MM.1S (cell line): Measurements from ENCODE around the gene AFG3L2.

Experiments used
- DNase-seq: peaks from one replicate; pipeline ENCODE4 v3.0.0-alpha.2; 2015
- H2AFZ ChIP-seq: fragments of 300-600 bp; sonication (generic); 2 replicates; pipeline ENCODE4 v1.6.0; 2016; ENCODE audit warnings: antibody characterized with exemption, low read length
- H3F3A ChIP-seq: fragments of 300-600 bp; sonication (generic); 2 replicates; pipeline ENCODE4 v1.6.1; 2016; ENCODE audit warnings: mild to moderate bottlenecking, antibody characterized with exemption, low read length, moderate library complexity, mixed read lengths; ENCODE audit not compliant: insufficient read depth
- H3K27ac ChIP-seq: fragments of 300-600 bp; sonication (generic); 2 replicates; pipeline ENCODE4 v1.5.1; 2016; ENCODE audit warnings: mild to moderate bottlenecking, low read length
- H3K27me3 ChIP-seq: fragments of 300-600 bp; sonication (generic); replicated peaks from 2 replicates; pipeline ENCODE4 v1.6.0; 2016; ENCODE audit warnings: low read length; ENCODE audit not compliant: insufficient read depth
- H3K36me3 ChIP-seq: fragments of 300-600 bp; sonication (generic); replicated peaks from 2 replicates; pipeline ENCODE4 v1.6.1; 2016; ENCODE audit warnings: mild to moderate bottlenecking, low read length, mixed read lengths; ENCODE audit not compliant: insufficient read depth
- H3K4me1 ChIP-seq: fragments of 300-600 bp; sonication (generic); 2 replicates; pipeline ENCODE4 v1.6.1; 2016; ENCODE audit warnings: low read length, mixed read lengths
- H3K4me2 ChIP-seq: fragments of 300-600 bp; sonication (generic); 2 replicates; pipeline ENCODE4 v1.6.0; 2016; ENCODE audit warnings: low read depth, low read length
- H3K4me3 ChIP-seq: fragments of 300-600 bp; sonication (generic); 2 replicates; pipeline ENCODE4 v1.5.1; 2016; ENCODE audit warnings: low read length, mixed read lengths
- H3K79me2 ChIP-seq: fragments of 300-600 bp; sonication (generic); 2 replicates; pipeline ENCODE4 v1.6.1; 2016; ENCODE audit warnings: mixed run types, low read length, mixed read lengths
- H3K9ac ChIP-seq: fragments of 300-600 bp; sonication (generic); 2 replicates; pipeline ENCODE4 v1.6.1; 2016; ENCODE audit warnings: low read length, mixed read lengths
- H3K9me2 ChIP-seq: fragments of 300-600 bp; sonication (generic); replicated peaks from 2 replicates; pipeline ENCODE4 v1.6.1; 2016; ENCODE audit warnings: mild to moderate bottlenecking, low read length, mixed read lengths; ENCODE audit not compliant: insufficient read depth
- H3K9me3 ChIP-seq: fragments of 300-600 bp; sonication (generic); replicated peaks from 2 replicates; pipeline ENCODE4 v1.6.1; 2016; ENCODE audit warnings: mild to moderate bottlenecking, low read length, mixed read lengths; ENCODE audit not compliant: insufficient read depth
- H4K20me1 ChIP-seq: fragments of 300-600 bp; sonication (generic); 2 replicates; pipeline ENCODE4 v1.6.1; 2016; ENCODE audit warnings: mild to moderate bottlenecking, low read length, moderate library complexity, mixed read lengths; ENCODE audit not compliant: insufficient read depth
- CTCF ChIP-seq: fragments of 300-600 bp; sonication (generic); IDR thresholded peaks from 2 replicates; pipeline ENCODE4 v1.5.1; 2016; ENCODE audit warnings: antibody characterized with exemption, low read length, mixed read lengths
- EZH2 ChIP-seq: fragments of 300-600 bp; sonication (generic); optimal IDR thresholded peaks from 2 replicates; pipeline ENCODE3; 2017; ENCODE audit warnings: low read depth, mild to moderate bottlenecking, antibody characterized with exemption, low read length, mixed read lengths
- EZH2phosphoT487 ChIP-seq: fragments of 300-600 bp; sonication (generic); IDR thresholded peaks from 2 replicates; pipeline ENCODE4 v1.6.1; 2018; ENCODE audit warnings: antibody characterized with exemption, low read length

AFG3L2 gene

GRCh38 chr18:12291161-12291560 lies 85.9 kb downstream of the AFG3L2 start:
- TF ChIP-seq EZH2, result no peak
- TF ChIP-seq EZH2phosphoT487, result no peak
- no peak for TF ChIP-seq CTCF
- Histone ChIP-seq H3K79me2 (no peaks in the 10 kb centered on the region), H3K4me1 (no peaks in the 10 kb centered on the region), H2AFZ (no peak overlapping the region), H3K4me2 (no peak overlapping the region), H3K27ac (no peak overlapping the region), H3K4me3 (no peak overlapping the region), H3K36me3 (no peaks in the 10 kb centered on the region), H3K9me3 (no peaks in the 10 kb centered on the region), H4K20me1 (no peaks in the 10 kb centered on the region), H3K9me2 (no peaks in the 10 kb centered on the region), H3F3A (no peaks in the 10 kb centered on the region), H3K27me3 (no peaks in the 10 kb centered on the region), H3K9ac (no peak overlapping the region)
- no peak for DNase-seq

GRCh38 chr18:12290086-12290485 lies 86.9 kb downstream of the AFG3L2 start:
- Histone ChIP-seq H3K9me2 (no peaks in the 10 kb centered on the region), H3K4me1 (no peaks in the 10 kb centered on the region), H3K9me3 (no peaks in the 10 kb centered on the region), H3K79me2 (no peaks in the 10 kb centered on the region), H3K4me2 (no peak overlapping the region), H3K9ac (no peak overlapping the region), H3K36me3 (no peaks in the 10 kb centered on the region), H3K4me3 (no peak overlapping the region), H3K27ac (no peak overlapping the region), H3F3A (no peaks in the 10 kb centered on the region), H2AFZ (no peak overlapping the region), H4K20me1 (no peaks in the 10 kb centered on the region), H3K27me3 (no peaks in the 10 kb centered on the region)
- TF ChIP-seq EZH2phosphoT487 (no peak), EZH2 (no peak), CTCF (no peak)
- DNase-seq, result no peak

GRCh38 chr18:12288403-12288755 lies 88.6 kb downstream of the AFG3L2 start:
- H3K4me3 ChIP-seq, result no peak overlapping the region
- no peak for TF ChIP-seq EZH2
- TF ChIP-seq CTCF, result no peak
- no peak for TF ChIP-seq EZH2phosphoT487
- H3K9me2 ChIP-seq, result no peaks in the 10 kb centered on the region
- no peak overlapping the region for H3K27ac ChIP-seq
- H3K9ac ChIP-seq, result no peak overlapping the region
- H3K27me3 ChIP-seq, result no peaks in the 10 kb centered on the region
- no peaks in the 10 kb centered on the region for H4K20me1 ChIP-seq
- no peaks in the 10 kb centered on the region for H3F3A ChIP-seq
- 0 out of 2 replicates have a peak overlapping the region, but pooled peaks have one; percentile 70 for H2AFZ ChIP-seq
- H3K4me1 ChIP-seq, result no peaks in the 10 kb centered on the region
- H3K9me3 ChIP-seq, result no peaks in the 10 kb centered on the region
- no peaks in the 10 kb centered on the region for H3K36me3 ChIP-seq
- DNase-seq, result no peak
- H3K4me2 ChIP-seq, result peak overlapping the region; percentile 54; the same call in 1 of the 2 replicates
- H3K79me2 ChIP-seq, result no peaks in the 10 kb centered on the region
